Raji (cell line): ENCODE data around the gene ALK.

Source experiments
- POLR2A ChIP-seq: IDR thresholded peaks from 2 replicates; pipeline ENCODE4 v1.6.1; 2011; ENCODE audit warnings: low read depth, low read length, control low read depth; ENCODE audit not compliant: insufficient read depth

Gene ALK

GRCh38 chr2:29269095-29269764 is 652.2 kb downstream of the ALK start:
- no peak for TF ChIP-seq POLR2A

GRCh38 chr2:29267720-29268119 is 653.7 kb downstream of the ALK start:
- TF ChIP-seq POLR2A: no peak

GRCh38 chr2:29263886-29264285 is 657.5 kb downstream of the ALK start:
- TF ChIP-seq POLR2A: no peak

- TF ChIP-seq POLR2A: no peak
Observed at GRCh38 chr2:29262681-29263260, 658.6 kb downstream of the ALK start.

GRCh38 chr2:29261003-29261402 is 660.4 kb downstream of the ALK start:
- TF ChIP-seq POLR2A: no peak

- no peak for TF ChIP-seq POLR2A
Observed at GRCh38 chr2:29260142-29260772, 661.1 kb downstream of the ALK start.

- TF ChIP-seq POLR2A: no peak
Observed at GRCh38 chr2:29259221-29259620, 662.2 kb downstream of the ALK start.

- TF ChIP-seq POLR2A: no peak
Observed at GRCh38 chr2:29255004-29255403, 666.4 kb downstream of the ALK start.

GRCh38 chr2:29253026-29253425 is 668.4 kb downstream of the ALK start:
- no peak for TF ChIP-seq POLR2A

- TF ChIP-seq POLR2A: no peak
Observed at GRCh38 chr2:29251406-29251805, 670.0 kb downstream of the ALK start.

GRCh38 chr2:29250977-29251376 is 670.4 kb downstream of the ALK start:
- TF ChIP-seq POLR2A: no peak

GRCh38 chr2:29249666-29250253 is 671.6 kb downstream of the ALK start:
- TF ChIP-seq POLR2A: no peak

- no peak for TF ChIP-seq POLR2A
Observed at GRCh38 chr2:29247336-29247914, 674.0 kb downstream of the ALK start.

- no peak for TF ChIP-seq POLR2A
Observed at GRCh38 chr2:29246383-29247300, 674.7 kb downstream of the ALK start.
